Glomerular visceral epithelial cell (primary cell): ENCODE results near the gene CFAP73.
"Not testable (repeated sequence)": the region's sequence is repeated elsewhere in the genome, so short reads cannot be mapped to it uniquely, and the experiment has no call there.

Experiments
- DNase-seq: peaks from one replicate; pipeline ENCODE4 v3.0.0-alpha.2; 2016; ENCODE audit errors: extremely low spot score

Gene CFAP73

DNA sequence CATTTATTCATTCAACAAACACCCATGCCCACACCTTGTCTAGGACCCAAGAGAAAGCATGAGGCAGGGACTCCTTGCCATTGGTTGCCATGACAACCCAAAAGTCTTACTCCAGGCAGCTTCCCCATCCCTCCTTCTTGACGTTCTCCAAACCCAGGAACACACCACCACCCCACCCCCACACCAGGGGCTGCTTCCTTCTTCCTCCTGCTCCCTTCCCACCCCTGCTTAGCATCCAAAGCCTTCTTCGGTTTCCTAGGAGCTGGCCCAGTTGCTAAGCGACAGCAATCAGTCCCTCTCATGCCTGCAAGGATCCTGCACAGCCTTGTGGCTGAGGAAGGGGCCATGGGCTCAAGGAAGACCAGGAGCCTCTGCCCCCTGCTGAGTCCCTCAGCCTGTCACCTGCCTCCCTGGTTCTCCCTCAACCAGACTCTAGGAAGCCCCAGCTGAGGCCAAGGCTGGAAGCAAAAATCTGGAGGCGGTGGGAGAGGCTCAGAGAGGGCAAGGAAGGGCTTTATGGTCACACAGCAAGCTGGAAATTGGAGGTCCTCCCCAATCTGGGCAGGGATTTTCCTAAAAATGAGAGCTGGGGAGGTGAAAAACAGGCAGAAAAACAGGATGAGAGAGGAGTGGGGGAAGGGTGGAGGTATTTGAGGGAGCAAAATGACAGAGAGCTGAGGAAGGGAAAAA is 29.4 kb upstream of the CFAP73 start:
- no peak for DNase-seq

DNA sequence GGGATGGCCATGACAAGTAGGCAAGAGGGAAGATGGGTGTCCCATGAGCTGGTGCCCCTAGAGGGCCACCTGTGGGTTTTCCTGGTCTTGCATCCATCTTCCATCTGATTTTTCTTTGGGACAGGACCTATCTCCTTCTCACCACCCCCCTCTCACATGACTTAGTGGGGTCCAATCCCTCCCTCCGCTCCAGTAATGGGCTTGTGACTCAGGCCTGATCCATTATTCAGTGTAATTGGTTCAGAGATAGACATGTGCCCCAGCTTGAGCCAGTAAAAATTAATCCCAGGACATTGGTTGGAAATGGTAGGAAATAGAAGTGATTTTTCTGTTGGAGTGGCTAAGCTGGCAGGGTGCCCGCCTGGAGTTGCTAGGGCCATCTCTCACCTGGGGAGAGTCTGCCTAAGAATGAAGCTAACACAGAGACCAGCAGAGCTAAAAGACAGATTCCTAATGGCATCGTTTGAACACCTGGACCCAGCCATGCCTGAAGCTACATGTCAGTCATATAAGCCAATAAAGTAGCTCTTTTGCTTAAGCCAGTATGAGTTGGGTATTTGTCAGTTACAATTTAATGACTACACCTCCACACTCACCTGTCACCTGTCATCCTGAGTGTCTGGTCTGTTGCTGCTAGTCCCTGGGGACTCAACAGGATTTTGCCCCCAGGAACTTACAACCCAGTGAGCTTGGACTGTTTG is 28.7 kb upstream of the CFAP73 start:
- DNase-seq, result no peak

DNA sequence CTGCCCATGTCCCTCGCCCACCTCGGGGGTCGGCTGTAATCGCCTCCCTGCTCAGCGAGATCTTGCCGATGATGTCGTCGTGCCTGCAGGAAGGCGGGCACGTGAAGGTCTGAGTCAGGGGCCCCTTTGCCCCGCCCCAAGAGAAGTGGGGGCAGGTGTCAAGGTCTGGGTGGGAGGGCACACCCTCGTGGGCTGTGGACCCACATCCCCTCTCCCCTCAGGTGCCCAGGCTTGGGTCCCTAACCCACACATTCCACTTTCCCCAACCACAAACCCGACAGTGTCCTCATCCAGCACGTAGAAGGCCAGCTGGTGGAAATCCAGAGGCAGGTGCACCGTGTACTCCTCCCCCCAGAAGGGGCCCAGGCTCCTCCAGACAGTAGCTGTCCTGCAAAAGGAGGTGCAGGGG is 21.7 kb upstream of the CFAP73 start:
- DNase-seq, result peak; percentile 7

DNA sequence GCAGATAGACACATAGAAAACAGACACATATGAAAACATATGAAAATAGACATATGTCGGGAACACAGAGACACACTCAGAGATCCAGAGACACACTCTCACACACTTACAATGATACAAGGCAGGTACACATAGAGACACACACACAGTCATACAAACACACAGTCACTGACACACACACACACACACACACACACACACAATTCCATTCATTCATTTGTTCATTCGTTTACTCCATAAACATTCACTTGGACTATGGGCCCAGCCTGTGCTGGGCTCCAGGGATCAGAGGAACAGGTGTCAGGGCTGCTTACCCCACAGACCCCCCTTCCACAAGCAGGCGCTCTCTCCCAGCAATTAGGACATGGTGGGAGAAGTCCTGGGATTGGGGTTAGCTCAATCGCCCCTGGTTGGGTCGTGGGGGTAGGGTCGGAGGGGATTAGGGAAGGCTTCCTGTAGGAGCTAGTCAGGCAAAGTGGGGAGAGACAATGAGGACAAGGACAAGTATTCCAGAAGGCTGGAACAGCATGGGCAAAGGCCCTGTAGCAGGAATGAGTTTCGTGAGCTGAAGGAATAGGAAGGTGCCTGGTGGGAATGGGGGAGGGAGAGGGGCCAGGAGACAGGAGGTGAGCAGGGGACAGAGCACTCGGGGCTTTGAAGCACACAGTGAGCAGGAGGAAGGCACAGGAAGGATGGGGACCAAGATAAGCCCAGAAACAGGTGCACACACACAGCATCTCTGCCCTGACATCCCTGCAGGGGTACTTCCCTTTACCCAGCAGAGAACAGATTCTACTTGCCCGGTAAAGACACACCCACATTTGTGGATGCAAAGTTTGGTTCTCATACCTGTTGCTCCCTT is 20.5 kb upstream of the CFAP73 start:
- DNase-seq, result no peak

DNA sequence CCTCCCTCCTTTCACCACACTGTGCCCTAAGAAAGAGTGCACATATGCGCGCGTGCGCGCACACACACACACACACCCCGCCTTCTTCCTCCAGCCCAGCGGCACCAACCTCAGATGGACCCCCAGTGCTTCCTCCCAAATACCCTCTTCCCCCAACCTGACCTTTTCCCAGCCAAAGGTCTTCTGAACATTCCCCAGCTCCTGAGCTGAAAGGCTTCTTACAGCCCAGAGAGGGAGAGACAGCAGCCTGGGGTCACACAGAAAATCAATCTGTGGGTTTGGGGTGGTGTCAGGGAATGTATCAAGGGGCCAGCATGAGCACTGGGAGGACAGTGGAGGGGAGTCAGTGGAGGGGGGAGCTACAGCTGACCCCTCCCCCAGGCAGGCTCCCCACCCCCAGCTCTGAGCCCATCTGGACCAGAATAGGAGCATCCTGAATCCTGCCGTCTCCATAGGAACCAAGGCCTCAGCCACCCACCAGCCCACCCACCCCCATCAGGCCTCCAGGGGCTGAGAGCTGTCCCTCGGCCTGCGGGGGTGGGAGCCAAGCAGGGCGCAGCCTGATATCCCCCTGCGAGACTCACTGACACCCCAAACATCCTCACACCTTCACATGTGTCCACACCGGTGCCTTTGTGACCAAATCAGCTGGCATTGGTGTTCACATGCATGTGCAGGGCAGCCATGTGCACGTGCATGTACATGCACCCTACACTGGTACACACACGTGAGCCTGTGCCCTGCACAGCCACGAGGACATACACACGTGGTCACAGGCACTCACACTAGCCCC is 19.7 kb upstream of the CFAP73 start:
- DNase-seq, result no peak

DNA sequence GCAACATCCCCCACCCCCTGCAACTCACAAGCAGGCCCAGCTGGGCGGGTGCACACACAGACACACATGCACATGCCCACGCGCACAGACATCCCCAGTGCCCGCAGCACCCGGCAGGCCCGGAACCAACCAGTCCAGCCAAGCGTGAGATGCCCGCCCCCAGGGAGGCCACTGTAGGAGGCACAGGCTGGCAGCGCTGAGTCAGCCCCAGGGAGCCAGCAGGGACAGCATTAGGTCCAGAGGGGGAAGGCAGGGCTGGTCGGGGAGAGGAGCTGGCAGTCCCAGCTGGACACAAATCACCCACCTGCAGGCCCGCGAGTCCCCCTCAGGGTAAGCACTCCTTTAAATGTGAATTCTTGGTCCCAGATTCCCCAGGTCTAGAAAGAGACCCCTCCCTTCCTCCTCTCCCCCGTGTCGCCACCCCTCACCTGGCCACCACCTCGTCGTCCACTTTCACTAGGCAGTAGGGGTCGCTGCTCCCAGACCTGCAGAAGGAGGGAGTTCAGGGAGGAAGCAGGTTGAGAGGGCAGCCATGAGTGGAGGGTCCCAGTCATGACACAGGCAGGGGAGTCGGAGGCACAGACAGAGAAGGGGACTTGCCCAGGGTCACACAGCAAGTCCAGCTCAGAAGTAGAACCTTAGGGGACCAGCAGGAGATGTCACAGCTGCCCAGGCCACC is 18.9 kb upstream of the CFAP73 start:
- DNase-seq, result peak; percentile 85

DNA sequence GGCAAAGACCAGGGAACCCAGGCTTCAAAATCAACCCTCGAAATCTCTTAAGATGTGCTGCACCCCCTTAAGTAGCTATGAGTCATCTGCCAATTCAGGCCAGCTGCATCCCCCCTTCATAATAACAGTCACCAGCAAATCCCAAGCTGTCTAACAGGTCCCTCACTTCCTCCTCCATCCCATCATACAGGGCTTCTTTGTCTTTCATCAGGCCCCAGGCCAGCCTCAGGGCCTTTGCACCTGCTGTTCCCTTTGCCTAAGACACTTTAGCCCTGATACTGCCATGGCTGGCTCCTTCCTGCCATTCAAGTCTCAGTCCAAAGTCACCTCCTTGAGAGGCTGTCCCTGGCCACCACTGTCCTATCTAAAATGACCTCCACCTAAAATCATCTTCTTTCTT is 18.0 kb upstream of the CFAP73 start:
- DNase-seq, result no peak

DNA sequence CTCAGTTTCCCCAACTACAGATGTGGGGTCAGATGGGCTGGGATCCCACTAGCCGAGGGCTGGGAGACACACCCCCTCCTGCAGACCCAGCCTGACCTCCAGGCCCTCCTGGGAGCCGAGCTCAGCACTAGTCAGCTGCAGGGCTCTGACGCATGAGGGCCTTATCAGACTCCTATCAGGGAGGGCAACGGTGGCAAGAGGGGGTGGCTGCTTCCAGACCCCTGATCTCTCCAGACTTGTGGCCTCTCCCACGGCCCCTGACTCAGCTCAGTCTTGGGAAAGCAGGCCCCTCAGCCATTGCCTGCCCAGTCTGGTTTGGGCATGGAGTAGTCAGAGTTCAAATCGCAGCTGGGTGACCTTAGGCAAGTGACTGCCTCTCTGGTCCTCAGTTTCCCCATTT is 16.5 kb upstream of the CFAP73 start:
- DNase-seq, result no peak

DNA sequence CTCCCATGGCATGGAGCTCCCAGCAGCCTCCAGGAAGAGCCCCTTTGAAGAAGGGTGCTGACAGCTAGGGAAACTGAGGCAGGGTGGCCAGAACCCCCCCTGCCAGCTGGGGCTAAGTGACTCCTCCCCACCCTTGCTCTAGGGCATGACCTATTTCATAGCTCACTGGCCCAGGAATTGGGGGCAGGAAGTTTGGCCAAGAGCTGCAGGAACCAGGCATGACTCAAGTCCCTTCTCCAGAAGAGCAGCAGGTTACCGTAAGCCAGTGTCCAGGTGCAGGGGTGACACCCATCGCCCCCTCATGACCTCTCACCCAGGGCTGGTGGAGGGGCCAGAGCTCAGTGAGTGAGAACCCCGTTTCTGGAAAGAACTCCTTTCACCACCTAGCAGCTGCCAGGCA is 15.9 kb upstream of the CFAP73 start:
- DNase-seq, result no peak

DNA sequence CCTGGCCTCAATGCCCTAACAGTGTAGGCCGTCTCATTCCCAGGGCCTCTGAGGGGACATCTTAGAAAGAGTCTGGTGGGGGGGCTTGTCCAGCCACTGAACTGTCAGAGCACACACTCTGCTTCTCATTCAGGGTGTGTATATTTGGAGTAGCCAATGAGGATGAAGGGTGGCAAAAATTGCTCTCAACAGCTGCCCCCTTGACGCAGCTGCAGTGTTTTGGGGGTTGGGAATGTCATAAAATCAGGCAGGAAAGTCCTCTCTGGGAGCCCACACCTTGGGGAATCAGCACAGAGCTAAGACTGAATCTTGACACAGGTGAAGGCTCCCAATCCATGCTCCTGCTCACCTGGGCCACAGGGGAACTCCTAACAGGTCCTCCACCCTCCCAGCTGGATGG is 15.5 kb upstream of the CFAP73 start:
- no peak for DNase-seq

DNA sequence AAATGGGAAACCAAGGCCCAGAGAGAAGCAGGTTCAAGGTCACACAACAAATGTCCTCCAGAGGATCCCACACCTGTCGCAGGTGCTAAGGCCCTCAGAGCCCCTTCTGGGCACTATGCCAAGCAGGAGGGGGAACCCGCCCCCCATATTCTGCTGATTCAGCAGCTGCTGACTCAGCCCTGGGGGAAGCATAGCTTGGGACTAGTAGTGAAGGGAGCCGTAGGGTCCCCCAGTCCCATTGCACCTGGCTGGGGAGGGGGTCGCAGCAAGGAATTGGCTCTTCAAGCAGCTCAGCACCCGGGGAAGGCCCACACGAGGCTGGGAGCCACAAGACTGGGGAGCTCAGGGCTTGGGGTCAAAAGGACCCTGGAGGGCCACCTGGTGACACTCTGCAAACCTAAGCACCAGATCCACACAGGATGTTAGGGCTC is 15.0 kb upstream of the CFAP73 start:
- no peak for DNase-seq

DNA sequence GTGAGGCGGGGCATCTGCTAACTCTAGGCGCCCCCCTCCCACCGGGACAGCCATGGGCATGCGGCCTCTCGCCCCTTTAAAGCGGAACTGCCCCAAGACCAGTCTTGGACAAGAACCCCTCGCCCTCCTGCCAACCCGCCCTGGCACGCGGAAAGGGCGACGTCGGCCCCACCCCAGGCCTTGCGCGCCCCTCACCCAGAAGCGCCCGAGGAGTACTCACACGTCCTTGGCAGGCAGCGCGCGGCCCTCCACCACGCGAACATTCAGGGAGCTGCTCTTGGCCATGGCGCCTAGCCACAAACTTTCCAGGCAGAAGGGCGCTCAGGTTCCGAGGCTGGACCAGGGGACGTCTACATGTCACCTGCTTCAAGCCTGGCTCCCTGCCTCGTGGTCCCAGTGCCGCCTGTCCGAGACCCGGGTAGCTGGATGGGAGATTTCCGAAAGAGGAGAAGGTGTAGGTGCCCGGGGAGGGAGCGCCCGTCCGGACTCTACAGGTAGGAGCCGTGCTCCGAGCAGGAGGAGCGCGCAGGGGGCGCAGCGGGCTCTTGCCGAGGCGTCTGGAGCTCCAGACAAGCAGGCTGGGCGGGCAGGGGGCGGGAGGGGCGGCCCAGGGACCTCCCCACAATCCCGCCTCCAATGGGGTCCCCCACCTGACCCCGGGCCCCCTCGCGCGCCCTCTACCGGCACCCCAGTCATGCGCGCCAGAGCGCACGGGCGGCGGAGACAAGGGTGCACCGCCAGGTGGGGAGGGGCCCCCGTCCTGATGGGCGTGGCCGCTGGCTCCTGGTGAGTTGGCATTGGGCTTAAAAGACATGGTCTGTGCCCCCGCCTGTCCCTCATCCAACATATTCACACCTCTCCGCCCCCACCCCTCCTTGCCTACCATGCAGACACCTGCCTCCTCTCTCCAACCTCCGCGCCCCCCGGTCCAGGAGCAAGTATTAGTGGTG is 14.1 kb upstream of the CFAP73 start, which contains the start of gene RASAL1:
TSS of gene RASAL1 (minus strand) at position 584 of the 950 bp plus-strand sequence. CDS start at position 285, 299 bp downstream.
- DNase-seq, result peak; percentile 55

DNA sequence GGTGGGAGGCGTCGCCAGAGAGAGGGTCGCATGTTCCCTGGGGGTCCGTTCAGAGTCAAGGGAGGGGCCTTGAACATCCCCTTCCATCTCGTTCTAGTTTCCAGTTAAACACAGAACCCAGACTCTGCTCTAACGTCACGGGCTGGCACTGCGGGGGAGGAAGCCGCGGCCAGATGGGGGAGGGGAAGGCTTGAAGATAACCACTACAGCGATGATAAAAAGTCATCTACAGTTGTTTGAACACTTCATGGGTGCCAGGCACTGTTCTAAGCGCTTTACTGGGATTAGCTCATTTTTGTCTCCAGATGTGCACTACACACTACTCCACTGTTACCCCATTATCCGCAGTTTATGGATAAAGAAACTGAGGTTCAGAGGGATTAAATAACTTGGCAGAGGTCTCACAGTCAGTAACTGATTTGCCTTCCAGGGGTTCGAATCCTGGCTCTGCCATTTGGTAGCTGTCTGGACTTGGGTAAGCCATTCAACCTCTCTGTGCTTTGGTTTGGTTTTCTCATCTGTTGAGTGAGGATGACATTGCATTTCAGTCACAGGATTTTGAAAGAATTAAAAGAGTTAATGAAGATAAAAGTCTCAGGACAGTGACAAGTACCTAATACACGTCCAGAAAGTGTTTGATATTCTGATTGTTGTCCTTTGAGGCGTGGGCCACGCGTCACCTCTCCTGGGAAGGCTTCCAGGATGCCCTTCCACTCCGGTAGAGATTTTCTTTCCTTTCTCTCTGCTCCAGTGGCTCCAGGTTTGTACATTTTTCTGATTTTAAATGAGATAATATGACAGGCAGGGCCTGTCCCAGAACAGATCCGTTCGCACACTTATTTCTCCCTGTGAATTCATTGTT is 13.2 kb upstream of the CFAP73 start:
- peak; percentile 41 for DNase-seq

DNA sequence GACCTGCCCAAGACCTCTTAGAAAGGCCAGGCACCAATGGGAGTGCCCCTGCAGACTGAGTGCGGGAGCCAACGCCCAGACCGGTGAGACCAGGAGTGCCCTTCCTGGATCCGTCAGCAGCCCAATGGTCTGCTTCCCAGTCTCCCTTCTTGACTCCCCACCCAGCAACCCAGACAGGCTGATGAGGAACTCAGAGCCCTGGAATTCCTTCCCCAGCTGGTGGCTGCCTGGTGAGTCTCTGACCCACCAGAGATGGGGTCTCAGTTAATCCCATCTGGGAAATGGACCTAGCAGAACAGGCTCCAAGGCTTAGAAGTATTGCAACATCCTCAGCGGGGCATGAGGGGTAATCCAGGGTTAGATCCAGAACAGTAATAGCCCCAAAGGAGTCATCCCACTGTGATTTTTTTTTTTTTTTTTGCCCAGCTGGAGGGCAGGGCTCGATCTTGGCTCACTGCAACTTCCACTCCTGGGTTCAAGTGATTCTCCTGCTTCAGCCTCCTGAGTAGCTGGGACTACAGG is 12.5 kb upstream of the CFAP73 start:
- DNase-seq, result no peak

DNA sequence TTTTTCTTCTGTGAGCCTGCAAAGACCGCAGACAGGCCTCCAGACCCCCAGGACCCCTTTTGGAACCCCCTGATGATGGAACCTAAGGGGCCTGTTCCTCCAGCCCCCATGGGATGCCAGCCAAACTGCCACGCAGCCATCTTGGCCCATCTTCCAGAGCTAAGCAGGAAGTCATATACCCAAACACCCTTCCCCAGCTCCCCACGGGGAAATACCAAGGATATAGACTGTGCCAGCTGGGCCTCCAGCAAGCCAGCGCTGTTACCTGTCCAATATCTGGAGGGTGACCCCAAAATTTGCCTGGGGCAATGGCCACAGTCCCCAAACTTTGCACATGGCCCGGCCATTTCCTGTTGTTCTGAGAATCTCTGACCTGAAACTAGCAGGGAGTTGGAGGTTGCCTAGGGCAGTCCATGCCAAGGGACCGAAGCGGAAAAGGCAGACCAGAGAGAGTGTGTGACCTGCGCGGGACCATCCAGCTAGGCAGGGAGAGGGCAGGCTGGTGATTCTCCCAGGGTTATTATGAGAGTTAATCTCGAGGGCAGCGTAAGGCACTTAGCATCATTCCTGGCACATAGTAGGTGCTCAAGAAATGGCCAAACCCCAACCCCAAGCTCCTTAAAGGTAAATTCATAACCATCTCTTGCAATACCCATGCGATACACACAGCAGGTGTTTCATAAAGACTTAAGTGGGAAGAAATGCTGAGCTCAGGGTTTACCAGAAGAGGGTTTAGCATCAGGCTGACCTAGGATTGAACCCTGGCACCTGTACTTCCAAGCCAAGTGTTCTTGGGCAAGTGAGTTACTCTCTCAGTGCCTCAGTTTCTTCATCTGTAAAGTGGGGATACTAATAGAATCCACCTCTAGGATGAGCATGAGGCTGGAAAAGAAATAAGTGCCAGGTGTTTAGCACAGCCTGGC is 11.4 kb upstream of the CFAP73 start:
- no peak for DNase-seq

DNA sequence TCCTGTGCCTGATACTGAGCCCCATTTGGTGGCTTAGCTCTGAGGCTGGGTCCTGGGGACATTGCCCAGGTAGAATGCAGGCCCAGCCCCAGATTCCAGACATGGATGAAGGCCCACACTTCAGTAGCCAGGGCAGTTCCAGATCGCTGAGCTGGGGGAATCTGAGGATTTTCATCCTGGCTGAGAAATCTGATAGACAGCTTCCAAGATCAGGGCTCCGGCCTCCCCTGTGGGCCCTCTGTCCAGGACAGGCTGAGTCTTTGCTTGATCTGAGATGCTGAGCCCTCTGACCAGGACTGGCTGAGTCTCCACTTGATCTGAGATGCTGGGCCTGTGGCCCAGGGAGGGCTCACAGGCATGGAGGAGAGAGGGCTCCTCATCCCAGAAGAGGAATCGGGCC is 10.7 kb upstream of the CFAP73 start:
- peak; percentile 79 for DNase-seq

DNA sequence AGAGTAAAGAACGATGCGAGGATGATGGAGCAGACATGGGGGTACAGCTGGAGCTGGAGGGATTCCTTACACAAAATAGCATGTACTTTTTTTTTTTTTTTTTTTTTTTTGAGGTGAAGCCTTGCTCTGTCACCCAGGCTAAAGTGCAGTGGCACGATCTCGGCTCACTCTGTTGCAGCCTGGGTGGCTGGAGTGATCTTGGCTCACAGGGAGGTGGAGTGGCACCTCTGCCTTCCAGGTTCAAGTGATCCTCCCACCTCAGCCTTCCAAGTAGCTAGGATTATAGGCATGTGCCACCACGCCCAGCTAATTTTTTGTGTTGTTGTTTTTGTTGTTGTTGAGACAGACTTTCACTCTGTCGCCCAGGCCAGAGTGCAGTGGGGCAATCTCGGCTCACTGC is 8.8 kb upstream of the CFAP73 start:
- DNase-seq, result no peak

DNA sequence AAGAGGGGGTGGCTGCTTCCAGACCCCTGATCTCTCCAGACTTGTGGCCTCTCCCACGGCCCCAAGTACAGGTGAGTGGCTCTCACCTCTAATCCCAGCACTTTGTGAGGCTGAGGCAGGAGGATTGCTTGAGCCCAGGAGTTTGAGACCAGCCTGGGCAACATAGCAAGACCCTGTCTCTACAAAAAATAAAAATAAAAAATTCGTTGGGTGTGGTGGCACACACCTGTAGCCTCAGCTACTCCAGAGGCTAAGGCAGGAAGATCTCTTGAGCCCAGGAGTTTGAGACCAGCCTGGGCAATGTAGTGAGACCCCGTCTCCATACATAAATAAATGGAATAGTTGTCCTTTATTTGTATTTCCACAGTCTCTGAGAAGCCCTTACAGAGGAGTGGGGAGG is 7.8 kb upstream of the CFAP73 start:
- DNase-seq, result not testable (repeated sequence)
